GM12891 (cell line): Measurements from ENCODE around the gene WDR81.

Experiments
- DNase-seq: peaks from one replicate; pipeline ENCODE4 v3.0.0; 2011; ENCODE audit warnings: low spot score; ENCODE audit not compliant: insufficient read length
- FAIRE-seq: peaks from 2 replicates; lab custom pipeline; 2011; peaks lifted over from hg19 to GRCh38; lab: Jason Lieb, UNC
- PAX5 ChIP-seq: IDR thresholded peaks from 2 replicates; pipeline ENCODE4 v1.6.1; 2011; ENCODE audit warnings: low read length, moderate library complexity, mild to moderate bottlenecking; ENCODE audit not compliant: insufficient read depth, severe bottlenecking
- POLR2A ChIP-seq: IDR thresholded peaks from 2 replicates; pipeline ENCODE4 v1.6.1; 2011; ENCODE audit warnings: low read depth, low read length, control low read depth
- POLR2AphosphoS5 ChIP-seq: IDR thresholded peaks from 2 replicates; pipeline ENCODE4 v1.6.1; 2011; ENCODE audit warnings: low read depth, low read length, control low read depth
- POU2F2 ChIP-seq: IDR thresholded peaks from 2 replicates; pipeline ENCODE4 v1.6.1; 2011; ENCODE audit warnings: low read depth, mild to moderate bottlenecking, control low read depth, low read length, moderate library complexity
- SPI1 ChIP-seq: IDR thresholded peaks from 2 replicates; pipeline ENCODE4 v1.6.1; 2011; ENCODE audit warnings: low read depth, low read length, control low read depth
- TAF1 ChIP-seq: IDR thresholded peaks from 2 replicates; pipeline ENCODE4 v1.6.1; 2011; ENCODE audit warnings: low read depth, low read length, control low read depth

WDR81 gene

DNA sequence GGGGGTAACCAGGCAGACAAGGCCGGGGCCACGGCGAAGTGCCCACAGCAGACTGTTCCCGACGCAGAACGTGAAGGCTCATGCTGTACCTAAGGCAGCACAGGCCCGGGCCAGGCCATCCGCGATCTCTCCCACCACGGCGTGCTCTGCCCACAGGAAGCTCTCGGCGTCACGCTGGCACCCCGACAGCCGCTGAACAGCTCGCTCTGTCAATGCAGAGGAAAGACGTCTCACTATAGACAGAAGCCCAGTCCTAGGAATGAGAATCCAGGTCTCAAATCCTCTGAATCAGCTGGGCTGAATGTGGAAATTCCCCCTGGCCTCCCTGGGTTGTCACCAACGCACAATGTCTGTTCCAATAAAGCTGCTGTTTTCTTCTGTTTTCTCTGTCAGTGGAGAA is 58.8 kb downstream of the WDR81 start:
- DNase-seq (no peak), FAIRE-seq (no peak)
- TF ChIP-seq POLR2A, result no peak
- no peak for TF ChIP-seq PAX5
- no peak for TF ChIP-seq SPI1
- no peak for TF ChIP-seq POU2F2
- TF ChIP-seq POLR2AphosphoS5, result no peak
- no peak for TF ChIP-seq TAF1

GRCh38 chr17:1783834-1784611 is 59.5 kb downstream of the WDR81 start:
- FAIRE-seq, result peak; percentile 84
- TF ChIP-seq TAF1 (no peak), POLR2A (no peak), POLR2AphosphoS5 (no peak), SPI1 (no peak), POU2F2 (no peak), PAX5 (no peak)
- DNase-seq, result no peak

- DNase-seq (no peak), FAIRE-seq (no peak)
- no peak for TF ChIP-seq POLR2AphosphoS5
- no peak for TF ChIP-seq SPI1
- no peak for TF ChIP-seq POLR2A
- TF ChIP-seq POU2F2, result no peak
- TF ChIP-seq TAF1, result no peak
- no peak for TF ChIP-seq PAX5
These were observed 61.4 kb downstream of the WDR81 start for GRCh38 chr17:1785930-1786329.

GRCh38 chr17:1786708-1787107 is 62.2 kb downstream of the WDR81 start:
- FAIRE-seq, result no peak
- TF ChIP-seq POU2F2, result no peak
- TF ChIP-seq POLR2A, result no peak
- no peak for TF ChIP-seq TAF1
- TF ChIP-seq POLR2AphosphoS5, result no peak
- no peak for TF ChIP-seq SPI1
- no peak for TF ChIP-seq PAX5

GRCh38 chr17:1787301-1787902 is 62.9 kb downstream of the WDR81 start:
- no peak for DNase-seq
- FAIRE-seq, result no peak

More at GRCh38 chr17:1786708-1787107, 62.2 kb downstream of the WDR81 start:
- no peak for DNase-seq

More at GRCh38 chr17:1787301-1787902, 62.9 kb downstream of the WDR81 start:
- TF ChIP-seq SPI1, result no peak
- TF ChIP-seq TAF1, result no peak
- TF ChIP-seq POU2F2, result no peak
- TF ChIP-seq POLR2AphosphoS5, result no peak
- no peak for TF ChIP-seq POLR2A
- no peak for TF ChIP-seq PAX5
